SK-N-SH (cell line): ENCODE data around the gene NIT1. TPM values are rescaled to one million over a fixed set of nuclear protein-coding genes. Genes with fewer than 3 reads are reported as not detected.

Experiments used
- CTCF ChIA-PET: fragments of 300-600, 350-600 bp; formaldehyde crosslinking; extraction: SDS; loops from one replicate; lab custom pipeline; 2021; lab: Yijun Ruan, JAX
- POLR2A ChIA-PET: fragments of 350-600 bp; sonication (Branson Sonifier 250); formaldehyde crosslinking; extraction: SDS; loops from one replicate; lab custom pipeline; 2020; ENCODE audit warnings: antibody characterized with exemption, inconsistent platforms; lab: Yijun Ruan, JAX
- DNase-seq: peaks from one replicate; pipeline ENCODE4 v3.0.0; 2012
- H2AFZ ChIP-seq: fragments of 200-600 bp; sonication (generic); 2 replicates; pipeline ENCODE4 v1.8.1; 2016; ENCODE audit warnings: antibody characterized with exemption, mild to moderate bottlenecking, low read depth
- H3F3A ChIP-seq: fragments of 200-600 bp; sonication (generic); replicated peaks from 2 replicates; pipeline ENCODE3; 2016; ENCODE audit warnings: antibody characterized with exemption, mild to moderate bottlenecking; ENCODE audit not compliant: insufficient read depth
- H3K27ac ChIP-seq, 2 experiments: fragments of 200-500 bp in 1 of 2; fragments of 200-600 bp in 1 of 2; sonication (Bioruptor generic) in 1 of 2; sonication (generic), shearing (Covaris generic) in 1 of 2; 2 replicates each; pipeline versions ENCODE4 v1.5.1 to v1.6.1; 2014 to 2016; ENCODE audit warnings: low read depth in 2 of 2, inconsistent platforms in 1 of 2, low read length in 1 of 2, mild to moderate bottlenecking in 1 of 2, mixed read lengths in 1 of 2
- H3K27me3 ChIP-seq: fragments of 200-600 bp; sonication (generic), shearing (Covaris generic); 2 replicates; pipeline ENCODE4 v1.6.1; 2016; ENCODE audit warnings: mixed run types; ENCODE audit not compliant: insufficient read depth
- H3K36me3 ChIP-seq, 2 experiments: fragments of 200-500 bp in 1 of 2; fragments of 200-600 bp in 1 of 2; sonication (Bioruptor generic) in 1 of 2; sonication (generic) in 1 of 2; replicated peaks in 1 of 2; 2 replicates each; pipeline versions ENCODE3 to v1.5.1; 2014 to 2016; ENCODE audit warnings: low read length in 1 of 2, mild to moderate bottlenecking in 1 of 2; ENCODE audit not compliant: insufficient read depth in 2 of 2, control insufficient read depth in 1 of 2
- H3K4me1 ChIP-seq, 2 experiments: fragments of 200-500 bp in 1 of 2; fragments of 200-600 bp in 1 of 2; sonication (Bioruptor generic) in 1 of 2; sonication (generic), shearing (Covaris generic) in 1 of 2; 2 replicates each; pipeline versions ENCODE4 v1.5.1 to v1.6.1; 2014 to 2016; ENCODE audit warnings: low read depth in 1 of 2, low read length in 1 of 2, mixed run types in 1 of 2; ENCODE audit not compliant: insufficient read depth in 2 of 2, control insufficient read depth in 1 of 2
- H3K4me2 ChIP-seq: fragments of 200-600 bp; sonication (generic), shearing (Covaris generic); 2 replicates; pipeline ENCODE4 v1.6.1; 2017; ENCODE audit warnings: mixed run types
- H3K4me3 ChIP-seq, 2 experiments: fragments of 200-500 bp in 1 of 2; fragments of 200-600 bp in 1 of 2; sonication (Bioruptor generic) in 1 of 2; sonication (generic), shearing (Covaris generic) in 1 of 2; 2 replicates each; pipeline versions ENCODE4 v1.5.1 to v1.8.1; 2014 to 2016; ENCODE audit warnings: low read depth in 2 of 2, inconsistent platforms in 1 of 2, low read length in 1 of 2, mild to moderate bottlenecking in 1 of 2, mixed read lengths in 1 of 2, moderate library complexity in 1 of 2
- H3K79me2 ChIP-seq: fragments of 200-600 bp; sonication (generic); 2 replicates; pipeline ENCODE4 v1.8.1; 2017; ENCODE audit warnings: mild to moderate bottlenecking; ENCODE audit not compliant: insufficient read depth
- H3K9ac ChIP-seq: fragments of 200-600 bp; sonication (generic); 2 replicates; pipeline ENCODE4 v1.6.1; 2017; ENCODE audit warnings: mixed run types
- H3K9me2 ChIP-seq: fragments of 200-600 bp; sonication (generic); 2 replicates; pipeline ENCODE4 v1.6.1; 2017; ENCODE audit warnings: mixed run types
- H3K9me3 ChIP-seq: fragments of 200-600 bp; sonication (generic); 2 replicates; pipeline ENCODE4 v1.6.1; 2017; ENCODE audit warnings: mixed run types, mild to moderate bottlenecking, moderate library complexity
- H4K20me1 ChIP-seq: fragments of 200-600 bp; sonication (generic); 2 replicates; pipeline ENCODE4 v1.6.1; 2017; ENCODE audit warnings: mild to moderate bottlenecking, mixed run types; ENCODE audit not compliant: insufficient read depth
- CTCF ChIP-seq: fragments of 200-600 bp; sonication (generic); IDR thresholded peaks from 2 replicates; pipeline ENCODE4 v1.6.1; 2017; ENCODE audit warnings: antibody characterized with exemption, mild to moderate bottlenecking, moderate library complexity
- FOXM1 ChIP-seq: IDR thresholded peaks from 2 replicates; pipeline ENCODE4 v1.4.0; 2012; ENCODE audit warnings: low read depth, mild to moderate bottlenecking
- GATA2 ChIP-seq: sonication (generic); formaldehyde crosslinking; IDR thresholded peaks from 2 replicates; pipeline ENCODE4 v1.5.0; 2020; ENCODE audit warnings: mild to moderate bottlenecking, missing genetic modification reagents
- IRF3 ChIP-seq: fragments of 150-350 bp; IDR thresholded peaks from 2 replicates; pipeline ENCODE4 v1.6.1; 2016; ENCODE audit warnings: mild to moderate bottlenecking, low read depth, low read length
- MAX ChIP-seq: IDR thresholded peaks from 2 replicates; pipeline ENCODE4 v1.4.0; 2012; ENCODE audit warnings: low read depth
- PBX3 ChIP-seq: IDR thresholded peaks from 2 replicates; pipeline ENCODE4; 2012
- REST ChIP-seq: IDR thresholded peaks from 2 replicates; pipeline ENCODE4 v1.6.1; 2012; ENCODE audit warnings: mild to moderate bottlenecking, low read depth, low read length, moderate library complexity
- RFX5 ChIP-seq: IDR thresholded peaks from 2 replicates; pipeline ENCODE4 v1.6.1; 2012; ENCODE audit warnings: mild to moderate bottlenecking, improper control_type of control experiment, low read length
- SIN3A ChIP-seq: IDR thresholded peaks from 2 replicates; pipeline ENCODE4 v1.6.1; 2012; ENCODE audit warnings: low read depth, mild to moderate bottlenecking, low read length, moderate library complexity, borderline replicate concordance
- ZBTB33 ChIP-seq: IDR thresholded peaks from 2 replicates; pipeline ENCODE4 v1.4.0; 2012; ENCODE audit warnings: low read depth, borderline replicate concordance
- WGBS: methylation state at CpG from one replicate; pipeline ENCODE4 v1.1.6; 2017; ENCODE audit warnings: low lambda C conversion rate; 5-methylcytosine and 5-hydroxymethylcytosine counted together
- polyA plus RNA-seq, 3 experiments: library from polyadenylated mRNA; depleted of rRNA; stranded (reverse); fragments of >200 nt; gene quantifications; 2 replicates each; pipeline ENCODE4 v1.2.3, GENCODE V29; 2012

Gene NIT1
- polyA plus RNA-seq, 1 of the 3 experiments (the other 2 are of a cell fraction) = 38.7 TPM

- 73% methylated on average over 6 of the region's 6 CpGs for WGBS
- no peak for TF ChIP-seq SIN3A
- no peak for TF ChIP-seq FOXM1
- no peak for TF ChIP-seq PBX3
- TF ChIP-seq GATA2 (CRISPR knock-in tag) = no peak
- TF ChIP-seq ZBTB33 = no peak
- no peak for TF ChIP-seq MAX
- TF ChIP-seq RFX5 = no peak
- no peak for TF ChIP-seq CTCF
- no peak for TF ChIP-seq REST
- TF ChIP-seq IRF3 = no peak
- H3K4me1 ChIP-seq = peaks cover 6 to 7% of the 10 kb centered on the region in 2 experiments; a peak in 1 of 4 replicates
- no peak overlapping the region for H3K4me3 ChIP-seq
- no peaks in the 10 kb centered on the region for H4K20me1 ChIP-seq
- no peaks in the 10 kb centered on the region for H3K9me3 ChIP-seq
- peaks cover 19% of the 10 kb centered on the region for H3F3A ChIP-seq
- no peak overlapping the region for H3K9ac ChIP-seq
- no peaks in the 10 kb centered on the region for H3K9me2 ChIP-seq
- no peak overlapping the region for H2AFZ ChIP-seq
- no peak overlapping the region for H3K27ac ChIP-seq
- ChIA-PET CTCF (interaction anchor here (4.0 to 8.2 kb wide), 2 partner anchors 17 to 105 kb away, joined by 21 to 198 read pairs; partner anchors contain the start of genes ARHGAP30 and NECTIN4), POLR2A (no interaction called here)
- H3K36me3 ChIP-seq = peaks cover 4 to 12% of the 10 kb centered on the region in 2 experiments
- no peak for DNase-seq
- no peaks in the 10 kb centered on the region for H3K79me2 ChIP-seq
- no peak overlapping the region for H3K4me2 ChIP-seq
- no peaks in the 10 kb centered on the region for H3K27me3 ChIP-seq
These were observed 22.7 kb upstream of the NIT1 start for GRCh38 chr1:161095230-161095629.
